ENCODE measurements around the gene PSD2. TPM values are rescaled to one million over a fixed set of nuclear protein-coding genes. Genes with fewer than 3 reads are reported as not detected.
"Not testable (repeated sequence)": the region's sequence is repeated elsewhere in the genome, so short reads cannot be mapped to it uniquely, and the experiment has no call there.

Gene PSD2
- total RNA-seq, 1 donor from 2014 or later, result 15.9 TPM

DNA sequence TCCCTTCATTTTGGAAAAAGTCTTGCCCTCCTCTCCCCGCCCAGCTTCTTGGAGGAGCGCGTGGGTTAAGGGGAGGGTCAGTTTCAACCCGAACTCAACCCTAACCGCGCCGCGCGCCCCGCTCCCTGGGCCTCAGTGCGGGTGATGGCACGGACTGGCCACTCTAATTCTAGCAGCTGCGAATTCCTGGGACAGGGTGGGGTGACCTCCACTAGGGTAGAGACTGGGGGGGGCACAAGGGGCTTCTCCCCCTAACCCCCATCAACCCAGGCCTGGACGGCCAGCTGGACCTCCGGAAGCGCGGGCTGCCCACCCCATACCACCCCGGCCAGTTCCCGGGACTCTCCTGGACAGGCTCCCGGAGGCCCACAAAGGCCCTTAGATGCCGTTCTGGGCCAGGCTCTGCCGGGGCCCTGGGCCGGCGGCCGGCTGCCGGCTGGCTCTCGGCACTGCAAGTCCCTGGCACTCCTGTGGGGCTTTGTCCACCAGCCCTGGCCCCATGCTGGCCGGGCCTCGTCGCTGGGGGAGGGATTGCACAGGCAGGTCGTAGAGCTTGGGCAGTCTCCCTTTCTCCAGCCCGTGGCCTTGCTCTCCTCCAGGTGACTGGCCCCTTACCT, 7.2 kb upstream of the PSD2 start:
- peak; percentile 80 to 91 for DNase-seq (ENCODE audit: low spot score in 2 of 2)

DNA sequence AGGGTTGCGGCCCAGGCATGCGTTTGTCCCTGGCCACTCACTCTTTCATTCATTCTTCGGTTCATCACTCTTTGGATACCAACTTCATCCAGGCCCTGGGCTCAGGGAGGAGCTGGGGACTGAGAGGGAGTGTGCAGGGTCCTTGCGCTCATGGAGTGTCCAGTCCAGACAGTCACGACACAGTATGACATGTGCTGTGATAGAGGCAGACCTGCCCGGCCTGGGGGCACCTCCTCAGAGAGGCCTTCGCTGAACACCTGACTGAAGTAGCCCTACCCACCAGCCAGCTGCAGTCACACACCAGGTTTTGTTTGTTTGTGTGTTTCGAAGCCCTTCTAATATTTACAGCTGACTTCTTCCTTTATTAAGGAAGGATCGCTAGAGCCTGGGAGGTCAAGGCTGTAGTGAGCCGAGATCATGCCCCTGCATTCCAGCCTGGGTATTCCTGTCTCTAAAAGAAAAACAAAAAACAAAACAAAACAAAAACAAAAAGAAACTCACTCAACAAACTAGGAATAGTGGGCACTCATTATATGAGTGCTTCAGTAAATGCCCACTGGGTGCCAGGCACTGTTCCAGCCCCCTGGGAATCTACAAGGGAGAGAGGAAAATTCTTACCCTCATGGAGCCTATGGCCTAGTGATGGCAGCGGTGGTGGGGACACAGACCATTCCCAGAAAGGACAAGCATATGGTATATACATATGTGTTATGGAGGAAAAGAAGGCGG, 6.3 kb upstream of the PSD2 start:
- FAIRE-seq (no peak), DNase-seq (ENCODE audit: low spot score in 2 of 2) (no peak)

More for the DNA sequence above, 7.2 kb upstream of the PSD2 start:
- no peak for FAIRE-seq

DNA sequence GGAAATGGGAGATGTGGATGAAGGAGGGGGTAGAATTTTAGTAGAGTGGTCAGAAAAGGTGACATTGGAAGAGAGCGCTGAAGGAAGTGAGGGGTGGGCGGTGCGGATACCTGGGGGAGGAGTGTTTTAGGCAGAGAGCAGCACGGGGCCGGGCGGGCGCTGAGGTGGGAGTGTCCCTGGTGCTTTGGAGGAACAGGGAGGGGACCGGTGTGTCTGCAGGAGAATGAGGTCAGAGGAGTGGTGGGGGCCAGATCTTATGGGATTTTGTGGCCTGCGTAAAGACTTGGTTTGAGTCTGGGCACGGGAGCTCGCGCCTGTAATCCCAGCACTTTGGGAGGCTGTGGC, 5.8 kb upstream of the PSD2 start:
- FAIRE-seq, result no peak

DNA sequence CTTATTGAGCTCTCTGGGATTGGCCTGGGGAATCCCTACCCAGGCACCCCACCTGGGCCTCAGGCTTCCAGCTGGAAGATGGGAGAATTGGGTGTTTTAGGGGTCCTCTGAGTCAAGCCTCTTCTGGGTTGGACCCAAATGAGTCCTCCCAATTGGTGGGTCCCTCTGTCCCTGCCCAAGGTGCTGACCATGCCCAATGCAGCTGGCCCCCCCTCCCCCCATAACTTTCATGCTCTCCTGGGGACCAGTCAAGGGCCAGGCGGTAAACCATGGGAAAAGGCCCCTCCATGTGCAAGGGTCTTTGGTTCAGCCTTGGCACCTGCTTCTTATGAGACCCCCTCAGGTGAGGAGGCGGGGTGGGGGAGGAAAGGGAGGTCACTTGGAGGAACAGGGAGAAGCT, 3.4 kb upstream of the PSD2 start:
- DNase-seq (ENCODE audit: low spot score in 2 of 2) (no peak), FAIRE-seq (no peak)

More for the DNA sequence above, 5.8 kb upstream of the PSD2 start:
- no peak for DNase-seq (ENCODE audit: low spot score in 2 of 2)

DNA sequence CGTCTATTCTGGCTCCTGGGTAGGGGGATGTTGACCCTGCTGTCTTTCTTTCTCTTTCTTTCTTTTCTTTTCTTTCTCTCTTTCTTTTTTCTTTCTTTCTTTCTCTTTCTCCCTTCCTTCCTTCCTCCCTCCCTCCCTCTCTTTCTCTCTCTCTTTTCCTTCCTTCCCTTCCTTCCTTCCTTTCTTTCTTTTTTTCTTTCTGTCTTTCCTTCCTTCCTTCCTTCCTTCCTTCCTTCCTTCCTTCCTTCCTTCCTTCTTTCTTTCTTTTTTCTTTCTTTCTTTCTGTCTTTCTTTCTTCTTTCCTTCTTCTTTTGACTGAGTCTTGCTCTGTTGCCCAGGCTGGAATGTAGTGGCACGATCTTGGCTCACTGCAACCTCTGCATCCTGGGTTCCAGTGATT, 3.0 kb upstream of the PSD2 start:
- not testable (repeated sequence) for DNase-seq (ENCODE audit: low spot score in 2 of 2); FAIRE-seq

DNA sequence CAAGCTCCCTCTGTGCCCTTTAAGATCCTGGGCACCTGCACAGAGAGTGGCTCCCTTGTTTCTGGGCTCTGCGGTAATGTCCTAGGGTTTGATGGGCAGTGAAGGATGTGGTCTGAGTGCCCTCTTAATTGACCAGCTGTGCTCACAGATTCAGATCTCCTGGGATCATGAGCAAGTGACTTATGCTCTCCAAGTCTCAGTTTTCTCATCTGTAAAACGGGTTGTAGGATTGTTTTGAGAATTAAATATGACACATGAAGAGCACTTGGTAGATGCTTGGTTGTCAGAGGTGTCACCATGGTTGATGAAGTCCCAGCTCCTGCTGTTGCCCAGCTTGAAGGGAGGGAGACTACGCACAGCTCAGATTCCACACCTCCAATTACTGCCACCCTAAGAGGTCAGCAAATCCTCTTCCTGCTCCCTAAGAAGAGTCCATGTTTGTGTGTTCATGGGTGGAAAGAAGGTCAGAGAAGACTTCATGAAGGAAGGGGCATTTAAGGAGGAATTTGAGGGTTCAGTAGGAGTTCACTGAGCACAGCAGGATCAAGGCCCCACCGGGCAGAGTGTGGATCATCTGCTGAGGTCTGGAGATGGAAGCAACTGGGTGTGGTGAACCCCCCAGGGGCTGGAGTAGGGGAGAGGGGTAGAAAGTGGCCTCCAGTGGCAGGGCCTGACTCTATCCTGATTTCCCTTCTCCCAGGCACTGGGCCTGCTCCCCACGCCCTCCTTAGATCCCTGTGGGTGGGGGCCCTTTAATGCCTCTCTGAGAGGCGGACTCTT, 1.4 kb upstream of the PSD2 start:
- no peak for FAIRE-seq

DNA sequence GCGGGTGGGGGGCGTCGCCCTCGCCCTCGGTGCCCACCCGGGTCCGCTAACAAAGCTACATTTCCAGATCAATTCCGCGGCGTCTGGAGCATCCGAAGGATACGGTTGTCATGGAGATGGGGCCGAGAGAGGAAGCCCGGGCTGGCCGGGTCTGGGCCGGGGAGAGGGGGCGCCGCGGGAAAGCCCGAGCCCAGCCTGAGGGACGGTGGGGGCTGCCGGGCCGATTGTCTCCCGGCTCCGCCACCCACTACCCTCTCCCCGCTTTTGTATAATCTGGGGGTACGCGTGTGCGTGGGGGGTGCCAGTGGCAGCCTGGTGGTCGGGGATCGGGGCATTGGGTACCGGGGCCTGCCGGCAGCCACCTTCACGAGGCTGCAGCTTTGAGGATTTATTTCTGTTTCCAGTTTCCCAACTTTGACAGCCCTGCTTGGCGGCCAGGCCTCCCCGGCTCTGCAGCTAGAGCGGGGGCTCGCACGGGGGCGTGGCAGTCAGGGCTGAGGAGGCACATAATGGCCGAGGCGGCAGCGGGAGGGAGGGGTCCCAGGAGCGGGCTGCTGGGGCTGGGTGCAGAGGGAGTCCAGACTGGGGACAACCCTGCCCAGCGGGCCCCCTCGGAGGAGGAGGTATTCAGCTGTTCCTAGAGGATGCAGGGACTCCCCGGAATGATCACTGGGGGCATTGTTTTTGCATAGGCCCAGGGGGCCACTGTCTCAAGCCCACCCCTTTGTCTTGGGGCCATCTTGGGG, 626 bp downstream of the PSD2 start:
- DNase-seq (ENCODE audit: low spot score in 2 of 2), result peak; percentile 51 to 64
- no peak for FAIRE-seq

More for the DNA sequence above, 1.4 kb upstream of the PSD2 start:
- no peak for DNase-seq (ENCODE audit: low spot score in 2 of 2)

DNA sequence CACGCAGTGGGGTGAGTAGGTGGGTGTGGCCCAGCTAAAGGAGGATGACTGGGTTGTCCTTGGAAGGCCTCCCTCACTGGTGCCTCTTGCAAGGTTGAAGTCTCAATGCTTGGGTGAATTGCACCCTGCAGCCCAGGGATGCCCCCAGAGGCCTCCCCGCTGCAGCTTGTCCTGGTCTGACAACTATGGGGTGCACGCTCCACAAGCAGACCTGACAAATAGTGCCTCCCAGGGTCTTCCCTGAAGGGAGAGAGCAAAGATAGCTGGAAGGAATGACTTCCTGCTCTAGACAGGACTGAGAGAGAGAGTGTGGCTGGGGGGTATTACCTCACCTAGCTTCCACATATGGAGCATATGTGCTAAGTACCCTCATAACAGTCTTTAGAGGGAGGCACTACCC, 1.7 kb downstream of the PSD2 start:
- no peak for FAIRE-seq
- DNase-seq (ENCODE audit: low spot score in 2 of 2), result no peak

DNA sequence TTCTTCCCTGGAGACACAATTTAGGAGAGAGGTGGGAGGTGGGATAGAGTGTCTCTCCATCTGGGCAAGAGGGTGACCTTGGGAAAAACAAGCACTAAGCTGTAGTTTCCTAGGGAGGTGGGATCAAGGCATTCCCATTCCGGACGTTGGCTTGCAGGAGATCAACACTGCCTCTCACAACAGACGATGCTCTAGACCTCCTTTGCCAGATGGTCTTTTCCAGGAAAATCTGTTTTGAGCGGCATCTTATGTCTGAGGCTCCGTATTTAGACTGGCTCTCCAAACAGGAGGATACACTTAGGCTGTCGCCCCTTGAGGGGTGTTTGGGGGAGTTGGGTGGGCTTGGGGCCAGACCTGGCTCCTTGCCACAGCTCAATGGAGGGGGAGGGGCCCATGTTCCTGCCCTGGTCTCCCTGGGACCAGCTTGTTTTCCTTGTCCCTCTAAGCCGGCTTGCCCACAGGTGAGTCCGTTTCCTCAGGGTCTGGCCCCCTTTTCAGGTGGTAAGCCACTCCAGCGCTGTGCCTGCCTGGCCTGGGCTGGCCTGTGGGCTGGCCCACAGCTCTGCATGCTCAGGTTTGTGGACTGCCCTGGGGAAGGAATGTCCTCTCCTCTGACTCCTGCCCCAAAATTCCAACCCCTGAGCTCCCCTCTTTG, 2.4 kb downstream of the PSD2 start:
- FAIRE-seq, result no peak
- no peak for DNase-seq (ENCODE audit: low spot score in 2 of 2)

DNA sequence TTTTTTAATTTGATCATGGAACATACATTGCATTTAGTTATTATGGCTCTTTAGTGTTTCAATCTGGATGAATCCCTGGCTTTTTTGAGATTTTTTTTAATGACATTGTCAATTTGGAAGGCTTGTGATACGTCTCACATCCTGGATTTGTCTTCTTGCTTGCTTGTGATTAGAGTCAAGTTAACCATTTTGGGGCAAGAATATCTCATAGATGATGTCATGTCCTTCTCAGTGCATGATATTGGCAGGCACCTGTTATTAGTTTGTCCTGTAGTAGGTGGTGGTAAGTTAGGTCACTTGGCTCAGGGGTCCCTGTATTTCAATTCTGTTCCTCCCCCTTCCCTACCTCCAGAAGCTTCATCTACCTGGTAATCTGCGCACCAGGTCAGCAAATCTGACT, 3.3 kb downstream of the PSD2 start:
- FAIRE-seq (no peak), DNase-seq (ENCODE audit: low spot score in 2 of 2) (no peak)

DNA sequence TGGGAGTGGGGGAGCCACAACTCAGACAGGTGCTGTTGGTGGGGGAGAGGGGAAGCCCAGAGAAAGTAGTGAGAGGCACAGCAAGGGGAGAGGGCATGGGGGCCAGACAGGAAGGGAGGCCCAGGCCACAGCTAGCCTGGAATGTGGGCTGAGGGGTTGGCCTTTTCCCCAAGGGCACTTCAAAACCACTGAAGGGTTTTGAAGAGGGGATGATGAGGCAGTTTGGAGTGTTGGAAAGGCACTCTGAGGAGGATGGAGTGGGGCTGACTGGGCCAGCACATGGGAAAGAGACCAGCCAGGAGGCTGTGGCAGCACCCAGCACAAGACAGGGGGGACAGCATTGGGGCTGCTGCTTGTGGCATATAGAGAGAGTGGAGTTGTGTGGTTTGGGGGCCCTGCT, 3.8 kb downstream of the PSD2 start:
- FAIRE-seq (no peak), DNase-seq (ENCODE audit: low spot score in 2 of 2) (no peak)

DNA sequence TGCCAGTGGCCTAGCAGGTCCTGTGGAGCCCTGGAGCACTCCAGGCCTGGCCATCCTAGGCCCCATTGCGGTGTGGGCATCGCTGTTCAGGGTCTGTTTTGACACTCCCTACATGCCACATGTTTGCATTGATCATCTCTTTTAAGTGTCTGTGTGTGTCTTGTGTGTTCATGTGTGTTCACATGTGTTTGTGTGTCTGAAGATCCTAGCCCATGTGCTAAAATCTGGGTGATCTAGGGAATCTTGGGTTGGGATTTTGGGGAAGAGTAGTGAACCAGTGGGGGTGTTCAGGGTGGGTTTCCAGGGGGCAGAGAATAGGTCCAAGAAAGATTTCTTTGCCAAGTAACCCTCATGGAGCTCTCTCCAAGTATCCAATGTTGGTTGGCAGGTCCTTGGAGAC, 8.4 kb downstream of the PSD2 start:
- DNase-seq (ENCODE audit: low spot score in 2 of 2) (no peak), FAIRE-seq (no peak)

DNA sequence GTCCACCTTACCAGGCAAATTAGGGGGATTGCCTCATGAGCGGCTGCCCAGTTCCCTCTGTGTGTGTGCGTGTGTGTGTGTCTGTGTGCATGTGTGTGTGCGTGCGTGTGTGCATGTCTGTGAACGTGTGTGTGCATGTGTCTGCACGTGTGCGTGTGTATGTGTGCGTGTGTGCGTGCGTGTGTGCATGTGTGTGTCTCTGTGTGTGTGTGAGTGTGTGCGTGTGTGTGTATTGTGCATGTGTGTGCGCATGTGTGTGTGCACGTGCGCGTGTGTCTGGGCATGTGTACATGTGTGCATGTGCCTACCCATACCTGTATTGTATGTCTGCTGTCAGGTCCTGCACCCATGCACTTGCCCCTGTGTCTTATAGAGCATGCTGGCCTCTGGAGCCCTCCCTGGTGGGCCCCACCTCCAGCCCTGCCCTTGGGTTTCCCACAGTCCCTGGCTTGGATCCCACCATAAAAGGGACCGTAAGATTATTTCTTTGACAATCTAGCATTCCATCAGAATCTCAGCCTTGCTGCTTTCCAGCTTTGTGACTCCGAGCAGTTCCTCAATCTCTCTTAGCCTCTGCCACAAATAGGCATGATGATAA, 9.3 kb downstream of the PSD2 start:
- FAIRE-seq, result no peak
- no peak for DNase-seq (ENCODE audit: low spot score in 2 of 2)

DNA sequence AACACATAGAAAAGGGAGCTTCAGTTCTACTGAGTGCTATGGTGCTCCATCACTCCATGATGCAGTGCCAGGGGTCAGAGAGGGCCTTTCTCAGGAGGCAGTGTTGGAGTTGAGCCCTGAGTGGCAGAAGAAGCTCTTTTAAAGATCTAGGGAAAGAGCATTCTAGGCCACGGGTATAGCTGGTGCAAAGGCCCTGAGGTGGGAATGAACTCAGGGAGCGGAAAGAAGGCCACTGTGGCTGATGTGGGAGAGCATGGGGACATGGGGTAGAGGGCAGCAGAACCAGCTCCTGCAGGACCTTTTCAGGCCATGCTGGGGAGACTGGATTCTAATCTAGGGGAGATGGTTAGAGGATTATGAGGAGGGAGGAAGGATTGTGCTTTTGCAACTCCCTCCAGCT, 9.9 kb downstream of the PSD2 start:
- FAIRE-seq (no peak), DNase-seq (ENCODE audit: low spot score in 2 of 2) (no peak)

DNA sequence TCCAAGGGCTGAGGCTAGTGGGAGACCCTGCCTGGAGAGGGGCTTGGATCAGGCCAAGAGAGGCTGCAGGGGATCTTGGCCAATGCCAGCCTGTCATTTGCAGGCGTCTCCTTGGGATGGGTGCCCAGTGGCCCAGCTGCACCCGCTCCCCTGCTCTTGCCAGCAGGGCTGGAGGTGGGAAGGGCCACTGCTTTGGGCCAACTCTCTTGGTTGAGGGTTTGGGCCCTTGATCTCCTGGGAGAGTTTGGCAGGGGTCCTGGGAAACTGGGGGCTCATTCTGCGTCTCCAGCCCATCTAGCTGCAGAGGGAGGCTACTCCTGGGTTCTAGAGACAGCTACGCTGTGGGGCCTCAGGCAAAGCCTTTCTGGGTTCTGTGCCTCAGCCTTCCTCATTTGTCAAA, 10.5 kb downstream of the PSD2 start:
- DNase-seq (ENCODE audit: low spot score in 2 of 2) (peak; percentile 46 to 52), FAIRE-seq (no peak)

DNA sequence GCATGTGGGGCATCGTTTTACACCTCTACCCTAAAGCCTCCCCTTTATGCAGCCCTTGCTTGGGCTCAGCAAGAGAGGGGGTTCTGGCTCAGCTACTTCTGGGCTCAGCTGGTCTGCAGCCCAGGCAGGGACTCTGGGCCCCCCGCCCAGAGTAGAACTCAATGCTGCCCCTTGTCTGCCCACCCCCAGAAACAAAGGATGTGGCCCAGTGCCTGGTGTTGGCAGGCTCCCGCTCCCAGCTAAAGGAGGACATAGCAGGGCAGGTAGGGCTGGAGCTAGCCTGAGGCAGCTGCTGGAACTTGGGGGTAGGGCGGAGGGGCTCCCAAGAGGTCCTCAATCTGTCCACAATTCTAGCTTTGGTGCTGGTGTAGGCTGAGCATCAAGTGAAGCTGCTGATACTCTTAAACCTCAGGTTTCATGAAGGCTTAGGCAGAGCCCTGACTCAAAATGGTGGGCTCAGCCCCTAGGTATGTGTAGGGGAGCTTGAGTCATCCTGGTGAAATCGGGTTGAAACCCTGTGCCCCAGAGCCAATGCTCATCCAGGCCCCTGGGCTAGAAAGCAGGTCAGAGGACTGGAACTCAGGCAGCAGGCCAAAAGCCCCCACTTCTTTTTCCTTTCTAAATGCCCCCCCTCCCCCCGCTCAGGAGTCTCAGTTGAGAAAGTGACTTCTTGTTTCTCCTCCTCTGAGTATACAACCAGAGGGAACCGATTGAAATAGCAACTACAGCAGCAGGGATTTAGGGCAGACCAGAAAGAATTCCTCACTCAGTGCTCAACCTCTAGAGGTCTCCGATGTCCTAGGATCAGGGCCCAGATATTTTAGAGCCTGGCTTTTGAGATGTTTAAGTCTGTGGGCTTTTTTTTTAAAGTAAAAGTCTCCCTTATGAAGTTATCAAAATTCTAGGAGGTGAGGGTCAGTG, 11.4 kb downstream of the PSD2 start:
- FAIRE-seq (no peak), DNase-seq (ENCODE audit: low spot score in 2 of 2) (no peak)

DNA sequence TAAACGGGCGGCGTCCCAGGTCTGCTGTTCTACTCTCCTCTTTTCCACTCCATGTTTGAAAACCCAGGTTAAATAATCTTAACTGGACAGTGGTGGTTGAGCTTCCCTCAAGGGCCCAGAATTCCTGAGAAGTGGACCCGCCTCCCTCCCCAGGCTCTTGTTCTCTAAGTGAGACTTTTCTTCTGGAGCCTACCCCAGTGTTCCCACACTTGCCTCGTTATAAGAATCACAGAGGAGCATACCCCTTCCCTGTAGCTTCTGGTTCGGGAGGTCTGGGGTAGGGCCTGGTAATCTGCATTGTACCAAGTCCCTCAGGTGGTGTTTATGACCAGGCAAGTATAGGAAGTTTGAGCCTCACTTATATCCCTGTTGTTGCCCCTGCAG, 12.0 kb downstream of the PSD2 start:
- no peak for FAIRE-seq
- DNase-seq (ENCODE audit: low spot score in 2 of 2), result no peak

DNA sequence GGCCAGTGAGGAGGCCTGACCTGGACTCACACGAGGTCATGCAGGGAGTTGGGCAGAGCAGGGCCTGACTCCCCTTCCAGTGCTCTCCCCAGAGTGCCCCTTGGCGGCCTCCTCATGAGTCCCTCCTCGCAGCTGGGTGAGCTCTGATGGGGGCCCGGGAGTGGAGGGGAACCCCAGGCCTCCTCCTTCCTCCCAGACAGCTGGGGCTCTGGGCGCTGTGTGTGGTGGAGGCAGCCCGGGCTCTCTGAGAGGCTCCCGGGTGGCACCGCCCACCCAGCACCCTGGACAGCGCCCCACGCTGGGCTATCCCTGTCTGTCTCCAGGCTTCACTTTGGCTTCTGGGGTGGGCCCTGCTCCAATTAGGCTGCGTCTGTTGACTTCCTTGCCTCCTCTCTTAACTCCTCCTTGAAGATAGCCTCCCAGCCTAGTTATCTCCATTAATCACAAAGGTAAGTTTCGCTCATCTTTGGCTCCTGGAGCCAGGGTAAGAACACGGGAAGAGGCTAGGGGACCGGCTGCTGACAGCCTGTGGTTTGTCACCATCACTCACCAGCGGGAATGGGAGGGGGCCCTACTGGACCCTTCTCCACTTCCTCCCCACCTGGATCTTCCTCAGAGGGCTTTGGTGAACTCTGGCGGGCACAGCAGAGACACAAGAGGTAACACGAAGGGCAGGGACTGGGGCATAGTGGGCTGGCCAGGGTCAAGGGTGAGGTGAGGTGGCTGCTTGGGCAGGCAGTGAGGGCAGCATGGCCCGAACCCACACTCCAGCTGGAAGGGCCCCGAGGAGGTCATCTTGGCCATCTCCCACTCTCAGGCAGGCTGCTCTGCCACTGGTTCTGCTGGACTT, 13.1 kb downstream of the PSD2 start:
- FAIRE-seq (no peak), DNase-seq (ENCODE audit: low spot score in 2 of 2) (no peak)
